GM10266 (cell line): ENCODE measurements around the gene POU2AF1.
A peak's percentile ranks its signal among the peaks of the same experiment; 100 is the strongest.

ENCODE experiments used
- DNase-seq: peaks from one replicate; pipeline ENCODE4 v3.0.0; 2012; ENCODE audit errors: extremely low spot score
- TF ChIP-seq, protein P1 (sequence below): IDR thresholded peaks from 2 replicates; pipeline ENCODE4 v1.5.1; 2012; ENCODE audit warnings: mild to moderate bottlenecking, low read depth; ENCODE audit not compliant: control insufficient read depth, insufficient read depth; ENCODE audit errors: missing control alignments

Gene POU2AF1

DNA sequence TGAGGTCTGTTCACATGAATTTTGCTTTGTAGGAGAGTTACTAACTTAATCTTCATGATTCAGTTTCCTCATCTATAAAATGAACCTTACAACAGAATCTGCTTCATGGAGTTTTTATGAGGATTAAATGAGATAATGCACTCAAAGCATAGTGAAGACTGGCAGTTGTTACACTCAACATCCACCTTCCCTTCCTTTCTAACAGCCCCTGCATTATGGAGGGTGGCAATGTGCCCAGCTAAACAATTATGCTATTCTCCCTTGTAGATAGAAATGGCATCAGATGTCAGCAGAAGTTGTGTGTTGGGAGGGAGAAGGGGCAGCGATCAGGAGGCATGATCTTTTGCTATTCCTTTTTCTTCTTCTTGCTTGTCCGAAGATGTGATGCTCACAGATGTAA, 6.5 kb downstream of the POU2AF1 start:
- no peak for DNase-seq
- TF ChIP-seq, protein P1, sequence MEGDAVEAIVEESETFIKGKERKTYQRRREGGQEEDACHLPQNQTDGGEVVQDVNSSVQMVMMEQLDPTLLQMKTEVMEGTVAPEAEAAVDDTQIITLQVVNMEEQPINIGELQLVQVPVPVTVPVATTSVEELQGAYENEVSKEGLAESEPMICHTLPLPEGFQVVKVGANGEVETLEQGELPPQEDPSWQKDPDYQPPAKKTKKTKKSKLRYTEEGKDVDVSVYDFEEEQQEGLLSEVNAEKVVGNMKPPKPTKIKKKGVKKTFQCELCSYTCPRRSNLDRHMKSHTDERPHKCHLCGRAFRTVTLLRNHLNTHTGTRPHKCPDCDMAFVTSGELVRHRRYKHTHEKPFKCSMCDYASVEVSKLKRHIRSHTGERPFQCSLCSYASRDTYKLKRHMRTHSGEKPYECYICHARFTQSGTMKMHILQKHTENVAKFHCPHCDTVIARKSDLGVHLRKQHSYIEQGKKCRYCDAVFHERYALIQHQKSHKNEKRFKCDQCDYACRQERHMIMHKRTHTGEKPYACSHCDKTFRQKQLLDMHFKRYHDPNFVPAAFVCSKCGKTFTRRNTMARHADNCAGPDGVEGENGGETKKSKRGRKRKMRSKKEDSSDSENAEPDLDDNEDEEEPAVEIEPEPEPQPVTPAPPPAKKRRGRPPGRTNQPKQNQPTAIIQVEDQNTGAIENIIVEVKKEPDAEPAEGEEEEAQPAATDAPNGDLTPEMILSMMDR, result no peak

DNA sequence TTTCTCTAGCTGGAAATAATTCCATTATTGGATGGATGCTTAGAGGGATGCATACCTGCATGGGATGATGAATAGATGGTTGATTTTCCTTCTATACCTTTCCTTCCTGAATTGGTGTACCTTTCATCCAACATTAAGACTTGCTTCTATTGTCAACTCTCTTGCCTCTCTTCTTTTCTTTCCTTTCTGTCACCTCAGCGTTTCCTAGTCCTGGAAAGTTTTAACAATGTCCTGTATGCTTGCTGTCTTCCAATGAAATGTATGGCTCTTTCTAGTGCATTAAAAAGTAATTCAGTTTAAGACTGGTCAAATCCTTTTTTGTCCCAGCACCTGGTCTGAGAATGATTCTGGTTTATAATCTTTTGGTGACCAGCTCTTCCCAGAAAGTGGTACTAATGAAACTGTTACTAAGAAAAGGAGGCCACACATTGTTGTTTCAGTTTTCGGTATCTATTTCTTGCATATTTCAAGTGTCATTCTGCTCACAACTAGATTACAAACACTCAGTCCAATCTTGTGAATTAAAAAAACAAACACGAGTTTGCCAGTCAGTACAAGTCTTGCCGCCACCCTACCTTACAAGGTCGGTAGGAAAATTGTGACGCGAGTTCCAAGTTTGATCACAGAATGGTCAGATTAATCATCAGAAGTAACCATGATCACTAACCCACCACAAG, 8.0 kb downstream of the POU2AF1 start:
- TF ChIP-seq, protein P1, result no peak

DNA sequence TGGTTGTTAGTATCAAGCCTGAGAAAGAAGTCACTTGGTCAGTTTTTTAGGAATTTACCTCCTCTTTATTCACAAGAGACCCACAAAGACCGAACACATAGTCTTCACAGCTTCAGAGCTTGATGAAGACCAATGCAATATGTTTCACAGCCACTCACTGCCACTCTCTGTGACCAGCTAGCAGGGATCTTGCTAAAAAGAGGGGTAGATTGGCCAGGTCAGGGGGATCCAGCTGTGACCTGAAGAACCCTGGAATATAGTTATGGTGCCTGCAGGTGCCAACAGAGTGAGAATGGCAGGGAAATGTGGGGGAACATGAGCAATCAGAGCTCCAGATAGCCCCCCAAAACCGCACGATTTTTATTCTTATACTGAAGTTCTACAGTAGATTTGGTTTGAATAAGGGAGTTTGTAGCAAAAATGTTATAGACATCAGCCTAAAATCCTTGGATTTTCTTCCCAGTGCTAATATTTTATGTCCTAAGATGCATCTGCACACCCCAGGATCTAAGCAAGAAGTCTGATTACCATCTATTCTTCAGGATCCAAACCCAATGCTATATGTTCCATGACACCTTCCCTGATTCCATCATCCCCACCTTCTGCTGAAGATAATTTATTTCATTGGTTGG, 8.7 kb downstream of the POU2AF1 start:
- no peak for DNase-seq
- TF ChIP-seq, protein P1, result no peak

More for the DNA sequence above, 8.0 kb downstream of the POU2AF1 start:
- DNase-seq, result no peak

DNA sequence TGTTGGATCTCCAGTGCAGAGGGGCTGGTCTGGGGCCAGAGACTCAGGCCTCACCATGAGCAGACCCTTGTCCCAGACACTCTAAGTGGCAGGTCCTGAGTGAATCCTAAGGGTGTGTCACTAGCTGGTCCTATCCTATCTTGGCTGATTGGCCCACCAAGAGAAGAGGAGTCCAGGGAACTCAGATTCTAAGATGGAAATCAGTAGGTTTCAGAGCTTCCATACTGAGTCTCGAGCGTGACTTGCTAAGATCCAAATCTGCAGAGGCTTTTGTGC, 10.9 kb downstream of the POU2AF1 start:
- no peak for DNase-seq
- TF ChIP-seq, protein P1, result no peak

DNA sequence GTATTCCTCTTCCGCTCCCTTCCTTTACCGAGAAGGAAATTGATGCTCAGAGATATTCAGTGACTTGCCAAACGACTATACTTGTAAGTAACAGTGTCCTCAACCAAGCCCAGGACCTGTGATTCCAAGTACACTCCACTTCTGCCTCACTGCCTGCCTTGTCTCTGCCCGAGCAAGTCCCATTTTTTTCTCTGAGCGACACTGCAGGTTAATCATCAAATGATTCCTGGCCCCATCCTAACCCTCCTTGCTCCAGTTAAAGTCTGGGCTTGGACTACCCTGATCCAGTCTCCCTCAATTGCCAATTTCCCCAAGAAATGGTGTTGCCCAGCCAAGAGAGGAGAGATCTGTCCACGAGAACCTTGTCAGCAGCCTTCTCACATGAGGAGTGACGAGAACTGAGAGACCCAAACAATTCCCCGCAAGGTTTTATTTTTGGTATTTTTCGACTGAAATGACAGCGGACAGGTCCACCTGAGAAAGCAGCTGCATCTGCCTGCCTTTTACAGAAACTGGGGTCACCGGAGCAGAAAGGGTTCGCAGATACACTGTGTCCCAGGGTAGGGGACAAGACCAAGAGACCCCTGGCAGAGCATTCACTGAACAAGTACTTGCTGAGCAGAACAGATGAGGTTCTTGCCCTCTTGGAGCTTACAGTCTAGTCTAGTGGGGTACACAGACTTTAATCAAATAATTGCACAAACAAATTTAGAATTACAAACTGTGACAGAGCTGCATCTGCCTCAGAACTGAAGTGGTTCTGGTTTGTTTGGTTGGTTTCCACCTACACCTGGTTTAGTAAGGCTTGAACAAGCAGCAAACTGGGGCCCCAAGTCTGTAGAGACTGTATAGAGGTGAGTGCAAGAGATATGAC, 11.4 kb downstream of the POU2AF1 start:
- TF ChIP-seq, protein P1, result no peak
- DNase-seq, result peak; percentile 68

DNA sequence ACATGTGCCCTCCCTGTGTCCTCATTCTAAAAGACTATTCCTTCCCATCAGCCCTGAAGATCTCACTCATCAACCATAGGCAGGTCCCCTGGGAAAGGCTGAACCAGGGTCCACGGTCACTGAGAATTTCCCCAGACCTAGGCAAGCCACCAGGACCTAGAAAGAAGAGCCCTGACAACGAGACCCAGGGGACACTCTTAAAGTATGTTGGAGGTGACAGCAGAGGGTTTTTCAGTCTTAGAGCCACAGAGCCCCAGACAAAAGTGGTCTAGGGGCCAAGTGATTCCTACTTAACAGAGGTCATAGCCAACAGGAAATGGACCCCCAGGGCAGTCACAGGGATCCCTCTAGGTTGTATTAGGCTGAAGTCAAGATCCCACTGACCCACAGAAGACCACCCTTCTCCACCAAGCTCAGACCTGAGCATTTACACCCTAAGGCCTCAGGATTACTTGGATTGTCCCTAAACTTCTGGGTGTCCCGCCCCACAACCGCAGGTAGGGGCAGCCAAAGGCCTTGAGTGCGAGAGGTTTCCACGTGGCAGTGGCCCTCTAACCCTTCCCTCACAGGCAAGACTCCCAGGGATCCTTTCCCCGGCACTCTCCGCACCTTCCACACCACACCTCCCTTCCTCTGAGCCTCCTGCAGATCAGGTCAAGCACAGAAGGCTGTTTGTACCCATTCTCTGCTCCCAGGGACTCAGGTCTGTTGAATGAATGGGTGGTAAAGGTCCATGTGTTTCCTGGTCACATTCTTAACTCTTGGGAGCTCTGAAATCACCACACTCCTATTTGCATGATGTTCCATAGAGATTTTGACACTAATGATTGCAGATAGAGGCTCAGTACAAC, 12.3 kb downstream of the POU2AF1 start:
- DNase-seq, result no peak
- TF ChIP-seq, protein P1, result no peak
